ENCODE measurements around the gene ATP7B.

GRCh38 chr13:51959773-51960172 is 51.5 kb downstream of the ATP7B start:
- no peak for TF ChIP-seq GATA2 (IDR thresholded peaks at IDR 0.05; ENCODE audit: low read depth, low read length)
- TF ChIP-seq GATA3 (IDR thresholded peaks at IDR 0.05; ENCODE audit: low read depth, low read length): no peak

Data from SH-SY5Y (cell line).